HepG2 (cell line): ENCODE results near the gene ZCCHC7. TPM values are rescaled to one million over a fixed set of nuclear protein-coding genes. Genes with fewer than 3 reads are reported as not detected.

ENCODE experiments used
- ATAC-seq: fragments of 200-7000 bp; cut with Tn5 transposase; 3 replicates; pipeline ENCODE4 v1.9.1; 2020; ENCODE audit warnings: mild to moderate bottlenecking, moderate library complexity
- BruUV-seq: library from RNA; stranded (reverse); fragments of 400-500 nt; replicated peaks from 2 replicates; lab custom pipeline; 2021; lab: Mats Ljungman, UMichigan
- CTCF ChIA-PET: fragments of 300-600 bp; formaldehyde crosslinking; extraction: SDS; loops from one replicate; lab custom pipeline; 2021; ENCODE audit warnings: low total read pairs, inconsistent platforms, low intra/inter-chr PET ratio; lab: Yijun Ruan, JAX
- POLR2A ChIA-PET: fragments of 350-600 bp; sonication (Branson Sonifier 250); formaldehyde crosslinking; loops from one replicate; lab custom pipeline; 2020; ENCODE audit warnings: antibody characterized with exemption, inconsistent platforms; lab: Yijun Ruan, JAX
- DNase-seq: peaks from one replicate; pipeline ENCODE4 v3.0.0-alpha.2; 2015; ENCODE audit warnings: low spot score
- FAIRE-seq: peaks from 3 replicates; lab custom pipeline; 2011; peaks lifted over from hg19 to GRCh38; lab: Jason Lieb, UNC
- H2AFZ ChIP-seq: one replicate; pipeline ENCODE4 v1.6.1; 2011; ENCODE audit warnings: low read length, inconsistent platforms
- H3K27ac ChIP-seq: fragments of 300-600 bp; 3 replicates; pipeline ENCODE4 v1.8.0; 2011; ENCODE audit warnings: mixed run types, mild to moderate bottlenecking, mixed read lengths, low read length, inconsistent platforms; ENCODE audit not compliant: insufficient read depth; ENCODE audit errors: extremely low read length
- H3K27me3 ChIP-seq, 2 experiments: fragments of 200-600 bp in 1 of 2; 2 replicates in 1 of 2; 3 replicates in 1 of 2; pipeline versions ENCODE4 v1.6.0 to v1.8.0; 2011; ENCODE audit warnings: low read length in 2 of 2, mild to moderate bottlenecking in 2 of 2, moderate library complexity in 2 of 2, inconsistent platforms in 1 of 2; ENCODE audit not compliant: insufficient read depth in 2 of 2, control insufficient read depth in 1 of 2
- H3K36me3 ChIP-seq, 2 experiments: fragments of 200-600 bp in 1 of 2; replicated peaks in 1 of 2; 2 replicates in 1 of 2; 3 replicates in 1 of 2; pipeline versions ENCODE4 v1.5.1 to v1.8.0; 2011; ENCODE audit warnings: low read length in 2 of 2, inconsistent platforms in 1 of 2; ENCODE audit not compliant: insufficient read depth in 2 of 2, control insufficient read depth in 1 of 2
- H3K4me1 ChIP-seq: 2 replicates; pipeline ENCODE4 v1.5.1; 2012; ENCODE audit warnings: low read length, inconsistent platforms; ENCODE audit not compliant: insufficient read depth
- H3K4me2 ChIP-seq: 2 replicates; pipeline ENCODE4 v1.6.0; 2011; ENCODE audit warnings: low read depth, low read length, inconsistent platforms
- H3K4me3 ChIP-seq, 3 experiments: fragments of 200-600 bp in 1 of 3; sonication (generic), shearing (Covaris generic) in 1 of 3; replicated peaks in 1 of 3; 2 replicates each; pipeline ENCODE4 v1.5.1; 2011 to 2016; ENCODE audit warnings: low read length in 3 of 3, inconsistent platforms in 2 of 3, low read depth in 2 of 3, mild to moderate bottlenecking in 2 of 3, control low read depth in 1 of 3, mixed read lengths in 1 of 3; ENCODE audit not compliant: insufficient read depth in 1 of 3
- H3K79me2 ChIP-seq: one replicate; pipeline ENCODE4 v1.6.1; 2011; ENCODE audit warnings: low read length, inconsistent platforms; ENCODE audit not compliant: insufficient read depth
- H3K9ac ChIP-seq: 2 replicates; pipeline ENCODE4 v1.6.0; 2011; ENCODE audit warnings: mild to moderate bottlenecking, low read depth, low read length, inconsistent platforms; ENCODE audit not compliant: insufficient read depth
- H3K9me3 ChIP-seq: 2 replicates; pipeline ENCODE4 v1.5.1; 2012; ENCODE audit warnings: mild to moderate bottlenecking, low read length
- H4K20me1 ChIP-seq: 2 replicates; pipeline ENCODE4 v1.6.0; 2011; ENCODE audit warnings: inconsistent platforms, mild to moderate bottlenecking, low read length, moderate library complexity; ENCODE audit not compliant: insufficient read depth
- CBX5 ChIP-seq: sonication (generic); formaldehyde crosslinking; IDR thresholded peaks from 2 replicates; pipeline ENCODE4 v1.4.0; 2020; ENCODE audit warnings: missing genetic modification reagents, borderline replicate concordance
- CC2D1A ChIP-seq: sonication (generic); formaldehyde crosslinking; IDR thresholded peaks from 2 replicates; pipeline ENCODE4 v1.8.1; 2023; ENCODE audit warnings: mild to moderate bottlenecking, missing genetic modification reagents
- CREBL2 ChIP-seq: sonication (generic); formaldehyde crosslinking; IDR thresholded peaks from 2 replicates; pipeline ENCODE4 v1.8.1; 2023; ENCODE audit warnings: missing genetic modification reagents, mild to moderate bottlenecking, borderline replicate concordance
- GMEB2 ChIP-seq: IDR thresholded peaks from 2 replicates; pipeline ENCODE4 v1.6.1; 2016; ENCODE audit warnings: missing biosample characterization, missing genetic modification reagents, low read depth
- MAFF ChIP-seq: IDR thresholded peaks from 2 replicates; pipeline ENCODE4 v1.6.1; 2011; ENCODE audit warnings: low read depth, low read length, improper control_type of control experiment
- PRDM15 ChIP-seq: sonication (generic); formaldehyde crosslinking; IDR thresholded peaks from 2 replicates; pipeline ENCODE4 v1.4.0; 2020; ENCODE audit warnings: missing genetic modification reagents
- RNF2 ChIP-seq: fragments of 450-650 bp; conservative IDR thresholded peaks from 2 replicates; pipeline ENCODE4 v1.6.1; 2016; ENCODE audit warnings: low read depth
- SP4 ChIP-seq: sonication (generic); formaldehyde crosslinking; IDR thresholded peaks from 2 replicates; pipeline ENCODE4 v1.8.1; 2023; ENCODE audit warnings: mild to moderate bottlenecking, missing genetic modification reagents
- ZFY ChIP-seq: sonication (generic); formaldehyde crosslinking; IDR thresholded peaks from 2 replicates; pipeline ENCODE4 v1.4.0; 2020; ENCODE audit warnings: missing genetic modification reagents
- ZNF275 ChIP-seq: sonication (generic); formaldehyde crosslinking; IDR thresholded peaks from 2 replicates; pipeline ENCODE4 v1.8.0; 2022; ENCODE audit warnings: missing genetic modification reagents, mild to moderate bottlenecking, inconsistent platforms, borderline replicate concordance
- ZNF550 ChIP-seq: sonication (generic); formaldehyde crosslinking; IDR thresholded peaks from 2 replicates; pipeline ENCODE4 v1.4.0; 2020; ENCODE audit warnings: mild to moderate bottlenecking, missing genetic modification reagents, borderline replicate concordance
- ZSCAN30 ChIP-seq: sonication (generic); formaldehyde crosslinking; IDR thresholded peaks from 2 replicates; pipeline ENCODE4 v1.5.0; 2020; ENCODE audit warnings: mild to moderate bottlenecking, missing genetic modification reagents
- WGBS: methylation state at CpG from one replicate; pipeline ENCODE4 v1.1.6; 2017; ENCODE audit warnings: low lambda C conversion rate; 5-methylcytosine and 5-hydroxymethylcytosine counted together
- in situ Hi-C: cut with HindIII; loops from 2 replicates; pipeline ENCODE4 v1.10.0; 2017; ENCODE audit warnings: low pct_unique_long_range_greater_than_20kb; ENCODE audit not compliant: extremely low pct_ligation_motif_present
- intact Hi-C: fragments of 100-400 bp; cut with micrococcal nuclease; formaldehyde crosslinking; loops from one replicate; pipeline ENCODE4 v1.10.0; 2022; ENCODE audit not compliant: unreplicated experiment
- polyA plus RNA-seq, 8 experiments: library from polyadenylated mRNA; depleted of rRNA in 3 of 8; stranded (reverse) in 7 of 8; unstranded in 1 of 8; fragments of >200 nt; fragmentation: Illumina TruSeq in 4 of 8; extraction: Trizol in 4 of 8; gene quantifications; 2 replicates each; pipeline versions ENCODE4 v1.2.1 to v1.2.3, GENCODE V29; 2011 to 2016; ENCODE audit warnings: low read depth in 4 of 8, missing spikeins in 1 of 8, mixed read lengths in 1 of 8; ENCODE audit not compliant: insufficient read depth in 1 of 8
- total RNA-seq, 5 experiments: library from RNA; depleted of rRNA; stranded (reverse); fragments of >200 nt; fragmentation: Illumina TruSeq; extraction: Trizol; gene quantifications; 2 replicates each; pipeline ENCODE4 v1.2.3, GENCODE V29; 2016; ENCODE audit warnings: low read depth in 1 of 5
- TF ChIP-seq, protein P1 (sequence below): sonication (generic); formaldehyde crosslinking; IDR thresholded peaks from 2 replicates; pipeline ENCODE4 v1.5.1; 2020; ENCODE audit warnings: missing genetic modification reagents, mild to moderate bottlenecking, borderline replicate concordance

Gene ZCCHC7
- total and polyA plus RNA-seq, 2 of the 13 experiments (the other 11 are each of a cell fraction or from before 2014, with no cell fraction given): 13.6 to 19.3 TPM

GRCh38 chr9:37382982-37383357, 262.6 kb downstream of the ZCCHC7 start (continued):
- TF ChIP-seq ZNF275 (CRISPR knock-in tag) (no peak), RNF2 (no peak)

DNA sequence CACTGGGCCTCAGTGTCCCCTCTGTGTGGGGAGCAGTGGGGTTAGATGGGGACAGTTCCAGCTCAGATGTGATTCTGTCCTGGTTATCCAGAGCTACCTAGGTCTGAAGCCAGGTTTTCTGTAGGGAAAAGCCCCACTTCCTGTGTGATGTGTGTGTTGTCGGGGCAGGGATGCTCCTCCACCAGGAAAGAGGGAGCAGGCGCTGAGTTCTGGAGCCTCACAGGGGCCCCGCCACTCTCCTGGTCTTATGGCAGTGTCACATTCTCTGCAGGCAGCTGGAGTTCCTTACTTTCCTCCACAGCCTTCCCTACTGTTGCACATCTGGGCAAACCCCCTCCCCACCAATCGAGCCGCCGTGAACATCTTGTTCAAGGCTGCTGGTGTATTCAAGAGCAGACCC, 263.0 kb downstream of the ZCCHC7 start:
- 49% methylated on average over 6 of the region's 6 CpGs for WGBS
- no TSS peak for BruUV-seq
- Histone ChIP-seq H2AFZ (no peak overlapping the region), H3K79me2 (no peaks in the 10 kb centered on the region), H3K4me1 (peaks cover 17% of the 10 kb centered on the region), H3K4me2 (no peak overlapping the region), H3K36me3 (no peaks in the 10 kb centered on the region), H3K27me3 (peaks cover 0 to 9% of the 10 kb centered on the region in 2 experiments; a peak in 2 of 5 replicates), H3K9me3 (no peaks in the 10 kb centered on the region), H3K27ac (no peak overlapping the region), H3K9ac (no peak overlapping the region), H4K20me1 (no peaks in the 10 kb centered on the region), H3K4me3 (no peak overlapping the region)
- CTCF ChIA-PET: no interaction called here
- POLR2A ChIA-PET: no interaction called here
- FAIRE-seq (no peak), DNase-seq (no peak), ATAC-seq (no peak)
- in situ Hi-C loops: no loop called here
- intact Hi-C loops: no loop called here
- TF ChIP-seq, protein P1, sequence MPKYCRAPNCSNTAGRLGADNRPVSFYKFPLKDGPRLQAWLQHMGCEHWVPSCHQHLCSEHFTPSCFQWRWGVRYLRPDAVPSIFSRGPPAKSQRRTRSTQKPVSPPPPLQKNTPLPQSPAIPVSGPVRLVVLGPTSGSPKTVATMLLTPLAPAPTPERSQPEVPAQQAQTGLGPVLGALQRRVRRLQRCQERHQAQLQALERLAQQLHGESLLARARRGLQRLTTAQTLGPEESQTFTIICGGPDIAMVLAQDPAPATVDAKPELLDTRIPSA: no peak
- no peak for TF ChIP-seq CC2D1A (CRISPR knock-in tag)
- no peak for TF ChIP-seq CBX5 (CRISPR knock-in tag)
- no peak for TF ChIP-seq ZFY
- no peak for TF ChIP-seq GMEB2 (CRISPR knock-in tag)
- no peak for TF ChIP-seq ZNF550
- TF ChIP-seq ZSCAN30 (CRISPR knock-in tag): no peak
- no peak for TF ChIP-seq PRDM15
- no peak for TF ChIP-seq CREBL2
- no peak for TF ChIP-seq SP4 (CRISPR knock-in tag)
- TF ChIP-seq MAFF: no peak
